RWPE1 (cell line): ENCODE results near the gene ICAM3.

Source experiments
- CTCF ChIA-PET: fragments of 350-600 bp; sonication (Branson Sonifier 250); formaldehyde crosslinking; extraction: SDS; loops from one replicate; lab custom pipeline; 2021; lab: Yijun Ruan, JAX
- POLR2A ChIA-PET: fragments of 400-600 bp; formaldehyde crosslinking; extraction: SDS; loops from one replicate; lab custom pipeline; 2020; ENCODE audit warnings: antibody characterized with exemption; ENCODE audit not compliant: low non-redundant PET; lab: Yijun Ruan, JAX
- DNase-seq: peaks from one replicate; pipeline ENCODE4 v3.0.0; 2012; ENCODE audit warnings: low spot score
- H3K27ac ChIP-seq: fragments of 450-650 bp; 2 replicates; pipeline ENCODE4 v1.5.1; 2017
- CTCF ChIP-seq: fragments of 450-650 bp; conservative IDR thresholded peaks from 2 replicates; pipeline ENCODE4 v1.5.1; 2017; ENCODE audit warnings: low read depth, mild to moderate bottlenecking

ICAM3 gene

DNA sequence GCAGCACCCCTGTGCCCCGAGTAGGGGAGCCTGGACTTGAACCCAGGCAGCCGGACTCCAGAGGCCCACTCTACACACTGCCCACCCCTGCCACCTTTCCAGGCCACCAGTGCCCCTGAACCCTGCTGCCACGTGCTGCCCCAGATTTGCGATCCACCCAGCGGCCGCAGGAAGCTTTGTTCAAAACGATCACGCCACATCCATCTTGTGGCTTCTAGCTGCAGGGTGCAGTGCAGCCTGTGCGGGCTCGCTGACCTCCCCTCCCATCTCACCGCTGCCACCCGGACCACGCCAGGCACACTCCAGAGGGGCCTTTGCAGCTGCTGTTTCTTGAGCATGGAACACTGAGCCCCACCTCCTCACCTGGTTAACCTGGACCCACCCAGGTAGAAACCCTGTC, 9.9 kb downstream of the ICAM3 start:
- CTCF ChIA-PET, result no interaction called here

DNA sequence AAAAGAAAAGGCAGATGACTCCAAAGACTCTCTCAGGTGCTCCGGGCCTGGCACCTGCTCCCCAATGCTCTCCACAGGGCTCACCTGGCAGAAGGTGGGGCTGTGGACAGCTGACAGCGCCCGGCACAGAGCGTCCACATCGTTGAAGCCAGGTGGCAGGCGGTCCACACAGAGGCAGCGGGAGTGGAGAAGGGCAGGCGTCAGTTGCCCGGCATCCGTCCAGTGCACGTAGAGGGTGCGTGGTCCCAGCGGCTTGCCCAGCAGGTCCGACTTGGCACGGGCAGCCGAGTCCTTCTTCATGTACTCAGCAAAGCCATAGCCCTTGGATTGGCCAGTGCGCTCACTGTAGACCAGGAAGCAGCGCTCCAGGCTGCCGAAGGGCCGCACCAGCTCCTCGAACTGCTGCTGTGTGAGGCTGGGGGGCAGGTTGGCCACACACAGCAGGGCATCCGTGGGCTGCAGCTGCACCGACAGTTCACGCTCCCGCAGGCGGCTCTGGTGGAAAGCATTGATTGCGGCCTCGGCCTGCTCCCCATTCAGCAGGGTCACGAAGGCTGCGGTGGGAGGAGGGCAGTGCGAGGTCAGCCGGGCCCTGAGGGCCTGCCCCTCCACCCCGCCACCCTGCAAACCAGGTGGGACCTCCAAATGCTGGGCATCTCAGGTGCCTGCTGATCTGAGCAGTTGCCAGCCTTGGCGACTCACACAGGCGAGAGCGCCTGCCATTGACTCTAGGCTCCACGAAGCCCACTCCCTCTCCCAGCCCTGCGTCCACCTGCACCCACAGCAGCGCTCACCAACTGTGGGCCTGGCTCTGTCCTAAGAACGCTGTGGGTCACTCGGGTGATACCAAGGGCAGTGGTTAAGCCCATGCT, 10.6 kb downstream of the ICAM3 start:
- no peak for TF ChIP-seq CTCF
- no peak overlapping the region for H3K27ac ChIP-seq
- ChIA-PET POLR2A (no interaction called here), CTCF (interaction anchor here (0.7 kb wide), 1 partner anchor 58 kb away, joined by 3 read pairs; the partner anchor contains the start of gene ICAM1)
- no peak for DNase-seq

More for the DNA sequence above, 9.9 kb downstream of the ICAM3 start:
- DNase-seq, result no peak
- TF ChIP-seq CTCF, result no peak
- no peak overlapping the region for H3K27ac ChIP-seq
- POLR2A ChIA-PET, result no interaction called here

GRCh38 chr19:10327793-10328192, 11.6 kb downstream of the ICAM3 start:
- ChIA-PET POLR2A (no interaction called here), CTCF (no interaction called here)
- no peak for DNase-seq
- no peak for TF ChIP-seq CTCF
- no peak overlapping the region for H3K27ac ChIP-seq

- DNase-seq, result no peak
- TF ChIP-seq CTCF, result no peak
- ChIA-PET POLR2A (no interaction called here), CTCF (interaction anchor here (0.7 to 1.1 kb wide), 2 partner anchors 91 to 96 kb away, joined by 4 to 5 read pairs; no protein-coding TSS in a partner anchor)
- H3K27ac ChIP-seq, result no peak overlapping the region; the same call in 1 of the 2 replicates
These were observed 13.7 kb downstream of the ICAM3 start for GRCh38 chr19:10325732-10326131.

DNA sequence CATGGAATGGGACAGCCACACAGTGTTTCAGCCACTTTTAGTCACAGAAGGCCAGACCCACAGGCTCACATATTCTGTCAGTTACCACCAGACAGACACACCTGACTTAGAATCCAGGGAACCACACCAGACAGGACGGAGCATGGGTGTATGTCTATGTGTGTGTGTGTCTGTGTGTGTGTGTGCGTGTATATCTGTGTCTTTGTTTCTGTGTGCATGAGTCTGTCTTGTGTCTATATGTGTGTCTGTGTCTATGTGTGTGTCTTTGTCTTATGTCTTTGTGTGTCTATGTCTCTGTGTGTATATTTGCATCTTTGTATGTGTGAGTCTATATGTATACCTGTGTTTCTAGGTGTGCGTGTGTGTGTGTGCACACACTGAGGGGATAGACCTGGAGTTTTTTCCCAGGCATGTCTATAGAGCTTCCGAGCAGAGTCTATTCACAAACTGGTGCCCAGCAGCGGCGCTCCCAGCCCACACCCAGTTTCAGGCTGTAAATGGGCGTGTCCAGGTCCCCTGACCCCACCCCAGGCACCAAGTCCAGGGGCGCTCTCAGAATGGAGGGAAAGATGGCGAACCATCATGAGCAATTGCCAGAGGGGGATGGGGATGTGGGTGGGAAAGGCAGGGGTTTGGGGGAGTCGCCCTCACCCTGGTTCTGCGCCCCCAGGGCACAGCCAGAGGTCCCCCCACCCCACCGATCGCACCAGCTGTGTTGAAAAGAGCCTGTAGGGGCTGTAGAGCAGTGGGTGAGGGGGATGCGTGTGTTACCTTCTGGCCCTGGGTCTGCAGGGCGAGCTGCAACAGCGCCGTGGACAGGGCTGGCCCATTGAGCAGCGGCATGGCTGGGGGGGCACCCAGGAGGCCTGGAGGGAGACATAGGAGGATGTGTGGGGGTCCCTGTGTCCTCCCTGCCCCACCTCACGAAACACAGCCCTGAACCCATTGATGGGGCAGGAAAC, 17.3 kb downstream of the ICAM3 start:
- no peak for TF ChIP-seq CTCF
- DNase-seq, result no peak
- ChIA-PET CTCF (no interaction called here), POLR2A (no interaction called here)
- no peak overlapping the region; the same call in 1 of the 2 replicates for H3K27ac ChIP-seq

DNA sequence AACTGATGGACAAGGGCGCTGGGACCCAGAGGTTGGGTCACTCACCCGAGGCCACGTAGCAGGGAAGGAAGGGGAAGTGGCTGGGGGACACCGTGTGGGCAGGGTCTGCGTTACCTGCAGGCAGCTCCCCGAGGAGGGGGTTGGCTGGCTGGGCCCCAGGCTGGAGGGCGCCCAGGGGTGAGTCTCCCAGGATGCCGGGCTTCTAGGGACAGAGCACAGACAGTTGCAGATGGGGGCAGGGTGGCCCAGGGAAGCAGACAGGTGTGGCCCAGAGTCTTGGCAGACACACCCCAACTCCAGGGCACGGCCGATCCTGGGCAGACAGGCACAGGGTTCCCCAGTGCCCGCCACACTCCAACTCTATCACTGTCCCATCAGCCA, 18.0 kb downstream of the ICAM3 start:
- CTCF ChIA-PET, result no interaction called here

More for the DNA sequence above, 18.0 kb downstream of the ICAM3 start:
- H3K27ac ChIP-seq, result no peak overlapping the region; the same call in 1 of the 2 replicates
- no peak for DNase-seq
- POLR2A ChIA-PET, result no interaction called here
- no peak for TF ChIP-seq CTCF
